Ovary (tissue), 3 donors: ENCODE results near the gene CSK.

Experiments
- CTCF ChIP-seq, 3 donors: fragments of 450-650 bp in 2 of 3; fragments of 200-600 bp in 1 of 3; IDR thresholded peaks; one replicate each; pipeline versions ENCODE4 v1.5.1 to v1.8.0; 2016 to 2022; ENCODE audit warnings: antibody characterized with exemption in 3 of 3, mild to moderate bottlenecking in 1 of 3
- EP300 ChIP-seq: sonication (generic); formaldehyde crosslinking; IDR thresholded peaks from one replicate; pipeline ENCODE4 v1.6.1; 2017; ENCODE audit warnings: antibody characterized with exemption
- POLR2A ChIP-seq: fragments of 450-650 bp; IDR thresholded peaks from one replicate; pipeline ENCODE4 v1.6.1; 2017; ENCODE audit warnings: antibody characterized with exemption, mild to moderate bottlenecking, moderate library complexity
- donor health status: DM: no; HTN: no; CAD: no.

- TF ChIP-seq CTCF (IDR thresholded peaks at IDR 0.05) (no peak), EP300 (no peak), POLR2A (no peak)
Observed at GRCh38 chr15:74832826-74833225, 50.9 kb downstream of the CSK start.
